ENCODE measurements around the gene NADSYN1.

DNA sequence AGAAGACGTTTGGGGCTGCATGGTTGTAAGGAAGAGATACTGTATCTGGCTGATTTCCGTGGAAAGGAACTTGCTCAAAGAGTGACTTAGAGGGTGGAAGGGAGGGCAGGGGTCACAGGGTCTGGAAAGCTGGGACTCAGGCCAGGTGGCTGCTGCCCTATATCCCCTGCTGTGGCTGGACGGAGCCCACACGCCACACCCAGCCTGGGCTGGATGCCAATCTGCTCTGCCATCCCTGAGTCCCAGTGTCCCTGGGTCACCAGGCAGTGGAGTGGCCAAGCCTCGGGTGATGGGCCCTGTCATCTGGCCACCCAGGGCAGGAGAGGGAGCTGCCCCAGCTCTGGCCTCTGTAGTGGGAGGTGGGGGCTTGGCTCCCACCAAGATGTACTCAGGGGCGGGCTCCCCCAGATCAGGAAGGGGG, 47.6 kb downstream of the NADSYN1 start:
- TF ChIP-seq ZNF530 (CRISPR knock-in tag; IDR thresholded peaks at IDR 0.05; ENCODE audit: low read depth), result no peak
- no peak for TF ChIP-seq ZSCAN30 (CRISPR knock-in tag; IDR thresholded peaks at IDR 0.05)
- no peak for TF ChIP-seq SRF (IDR thresholded peaks at IDR 0.05; ENCODE audit: low read depth, low read length)
- no peak for TF ChIP-seq ZEB1 (IDR thresholded peaks at IDR 0.05; ENCODE audit: insufficient replicate concordance, low read depth)
- TF ChIP-seq FOXM1 (CRISPR knock-in tag; IDR thresholded peaks at IDR 0.05), result no peak
- TF ChIP-seq, protein P1, sequence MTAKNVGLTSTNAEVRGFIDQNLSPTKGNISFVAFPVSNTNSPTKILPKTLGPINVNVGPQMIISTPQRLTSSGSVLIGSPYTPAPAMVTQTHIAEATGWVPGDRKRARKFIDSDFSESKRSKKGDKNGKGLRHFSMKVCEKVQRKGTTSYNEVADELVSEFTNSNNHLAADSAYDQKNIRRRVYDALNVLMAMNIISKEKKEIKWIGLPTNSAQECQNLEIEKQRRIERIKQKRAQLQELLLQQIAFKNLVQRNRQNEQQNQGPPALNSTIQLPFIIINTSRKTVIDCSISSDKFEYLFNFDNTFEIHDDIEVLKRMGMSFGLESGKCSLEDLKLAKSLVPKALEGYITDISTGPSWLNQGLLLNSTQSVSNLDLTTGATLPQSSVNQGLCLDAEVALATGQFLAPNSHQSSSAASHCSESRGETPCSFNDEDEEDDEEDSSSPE (CRISPR knock-in tag; IDR thresholded peaks at IDR 0.05), result no peak
- no peak for TF ChIP-seq CTCF (CRISPR knock-in tag; IDR thresholded peaks at IDR 0.05)
